ENCODE data around the gene RAB3C.

DNA sequence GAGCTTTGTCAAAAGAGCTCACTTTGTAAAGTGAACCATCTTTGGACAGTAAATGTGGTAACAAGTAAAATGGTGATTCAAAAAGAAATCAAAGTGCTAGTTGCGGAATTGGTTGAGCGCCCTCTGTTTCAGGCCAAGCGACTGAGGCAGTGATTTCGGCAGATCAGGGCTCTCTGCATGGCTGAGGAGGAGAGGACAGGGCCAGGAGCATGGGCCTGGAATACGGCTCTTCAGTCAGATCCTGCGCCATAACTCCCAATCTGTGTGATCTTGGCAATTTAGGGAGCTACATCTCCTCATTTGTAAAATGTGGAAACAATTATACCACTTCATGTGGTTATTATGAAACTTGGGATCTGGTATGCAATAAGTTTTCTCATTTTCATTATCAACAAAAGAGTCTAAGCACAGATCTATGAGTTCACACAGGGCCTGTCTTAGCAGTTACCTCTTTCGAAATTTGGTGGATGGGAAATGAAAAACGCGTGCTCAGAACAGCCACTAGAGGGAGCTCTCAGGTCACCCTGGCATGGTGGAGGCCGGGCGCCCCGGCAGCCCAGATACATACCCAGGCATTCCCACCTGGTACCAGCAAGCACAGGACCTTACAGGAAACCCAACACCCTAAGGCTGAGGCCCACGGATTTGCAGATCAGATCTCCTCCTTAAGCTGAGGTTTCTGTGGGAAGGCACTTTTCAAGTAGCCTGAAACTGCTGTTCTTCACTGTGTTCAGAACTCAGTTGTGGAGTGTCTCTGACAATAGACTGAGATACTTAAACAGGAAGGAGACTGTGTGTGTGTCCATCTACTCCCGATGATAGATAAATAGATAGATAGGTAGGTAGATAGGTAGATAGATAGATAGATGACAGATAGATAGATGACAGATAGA, 303.7 kb downstream of the RAB3C start:
- TF ChIP-seq, protein P1, sequence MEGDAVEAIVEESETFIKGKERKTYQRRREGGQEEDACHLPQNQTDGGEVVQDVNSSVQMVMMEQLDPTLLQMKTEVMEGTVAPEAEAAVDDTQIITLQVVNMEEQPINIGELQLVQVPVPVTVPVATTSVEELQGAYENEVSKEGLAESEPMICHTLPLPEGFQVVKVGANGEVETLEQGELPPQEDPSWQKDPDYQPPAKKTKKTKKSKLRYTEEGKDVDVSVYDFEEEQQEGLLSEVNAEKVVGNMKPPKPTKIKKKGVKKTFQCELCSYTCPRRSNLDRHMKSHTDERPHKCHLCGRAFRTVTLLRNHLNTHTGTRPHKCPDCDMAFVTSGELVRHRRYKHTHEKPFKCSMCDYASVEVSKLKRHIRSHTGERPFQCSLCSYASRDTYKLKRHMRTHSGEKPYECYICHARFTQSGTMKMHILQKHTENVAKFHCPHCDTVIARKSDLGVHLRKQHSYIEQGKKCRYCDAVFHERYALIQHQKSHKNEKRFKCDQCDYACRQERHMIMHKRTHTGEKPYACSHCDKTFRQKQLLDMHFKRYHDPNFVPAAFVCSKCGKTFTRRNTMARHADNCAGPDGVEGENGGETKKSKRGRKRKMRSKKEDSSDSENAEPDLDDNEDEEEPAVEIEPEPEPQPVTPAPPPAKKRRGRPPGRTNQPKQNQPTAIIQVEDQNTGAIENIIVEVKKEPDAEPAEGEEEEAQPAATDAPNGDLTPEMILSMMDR (IDR thresholded peaks at IDR 0.05), result peak; percentile 62 to 79 (median 70)
- TF ChIP-seq POLR2A (IDR thresholded peaks at IDR 0.05) (no peak), EP300 (IDR thresholded peaks at IDR 0.05) (no peak)
